Pons (tissue), 1 donor: ENCODE measurements around the gene PPM1L.

ENCODE experiments used
- DNase-seq: peaks from one replicate; pipeline ENCODE4 v3.0.0-alpha.2; 2016; ENCODE audit warnings: low spot score

Gene PPM1L

GRCh38 chr3:160763073-160763472 lies 7.0 kb downstream of the PPM1L start:
- no peak for DNase-seq

GRCh38 chr3:160765211-160765610 lies 9.2 kb downstream of the PPM1L start:
- no peak for DNase-seq

GRCh38 chr3:160768031-160768430 lies 12.0 kb downstream of the PPM1L start:
- no peak for DNase-seq

- no peak for DNase-seq
Measured at GRCh38 chr3:160768918-160769317, 12.9 kb downstream of the PPM1L start.

GRCh38 chr3:160771811-160772459 lies 15.9 kb downstream of the PPM1L start:
- DNase-seq, result no peak

GRCh38 chr3:160773722-160774121 lies 17.7 kb downstream of the PPM1L start:
- no peak for DNase-seq

GRCh38 chr3:160774172-160774571 lies 18.1 kb downstream of the PPM1L start:
- no peak for DNase-seq

- DNase-seq, result no peak
Measured at GRCh38 chr3:160778480-160778879, 22.4 kb downstream of the PPM1L start.

- no peak for DNase-seq
Measured at GRCh38 chr3:160779040-160779439, 23.0 kb downstream of the PPM1L start.

- peak; percentile 57 for DNase-seq
Measured at GRCh38 chr3:160780245-160780644, 24.2 kb downstream of the PPM1L start.

GRCh38 chr3:160781402-160781801 lies 25.4 kb downstream of the PPM1L start:
- no peak for DNase-seq

- no peak for DNase-seq
Measured at GRCh38 chr3:160781863-160782262, 25.8 kb downstream of the PPM1L start.

- DNase-seq, result no peak
Measured at GRCh38 chr3:160784853-160785252, 28.8 kb downstream of the PPM1L start.

GRCh38 chr3:160790726-160791125 lies 34.7 kb downstream of the PPM1L start:
- no peak for DNase-seq

- no peak for DNase-seq
Measured at GRCh38 chr3:160792540-160792939, 36.5 kb downstream of the PPM1L start.

GRCh38 chr3:160793722-160794252 lies 37.8 kb downstream of the PPM1L start:
- no peak for DNase-seq

GRCh38 chr3:160796089-160796812 lies 40.2 kb downstream of the PPM1L start:
- DNase-seq, result no peak

GRCh38 chr3:160796813-160797164 lies 40.8 kb downstream of the PPM1L start:
- no peak for DNase-seq

GRCh38 chr3:160797356-160797755 lies 41.3 kb downstream of the PPM1L start:
- no peak for DNase-seq

GRCh38 chr3:160801386-160802118 lies 45.5 kb downstream of the PPM1L start:
- peak; percentile 60 for DNase-seq

GRCh38 chr3:160804762-160805161 lies 48.7 kb downstream of the PPM1L start:
- peak; percentile 41 for DNase-seq

GRCh38 chr3:160806094-160806493 lies 50.1 kb downstream of the PPM1L start:
- DNase-seq, result no peak

GRCh38 chr3:160806686-160807085 lies 50.7 kb downstream of the PPM1L start:
- no peak for DNase-seq
